K562 (cell line): ENCODE measurements around the gene MAGEL2. TPM values are rescaled to one million over a fixed set of nuclear protein-coding genes. Genes with fewer than 3 reads are reported as not detected.

Source experiments
- CBFA2T2 ChIP-seq: fragments of 450-650 bp; conservative IDR thresholded peaks from 2 replicates; pipeline ENCODE4 v1.6.1; 2017; ENCODE audit warnings: mild to moderate bottlenecking
- KHSRP ChIP-seq: fragments of 450-650 bp; IDR thresholded peaks from 2 replicates; pipeline ENCODE4 v1.6.1; 2017
- RAD51 ChIP-seq: fragments of 450-650 bp; IDR thresholded peaks from 2 replicates; pipeline ENCODE4 v1.7.1; 2016; ENCODE audit warnings: low read depth, mild to moderate bottlenecking, borderline replicate concordance
- RBM25 ChIP-seq: fragments of 200-400 bp; formaldehyde crosslinking; IDR thresholded peaks from 2 replicates; pipeline ENCODE4 v1.6.1; 2018; ENCODE audit warnings: low read length, low read depth, moderate library complexity; ENCODE audit not compliant: severe bottlenecking
- SMARCC2 ChIP-seq: fragments of 450-650 bp; IDR thresholded peaks from 2 replicates; pipeline ENCODE4 v1.6.1; 2017; ENCODE audit warnings: antibody characterized with exemption, moderate library complexity, mild to moderate bottlenecking, low read depth
- ZNF347 ChIP-seq: fragments of 450-650 bp; formaldehyde crosslinking; IDR thresholded peaks from 2 replicates; pipeline ENCODE4 v1.4.0; 2020; ENCODE audit warnings: low read depth, mild to moderate bottlenecking, moderate library complexity
- ZNF384 ChIP-seq: IDR thresholded peaks from 2 replicates; pipeline ENCODE4 v1.6.1; 2012; ENCODE audit warnings: low read depth, low read length, improper control_type of control experiment
- polyA plus RNA-seq, 8 experiments: library from polyadenylated mRNA; depleted of rRNA in 4 of 8; stranded (reverse) in 5 of 8; unstranded in 3 of 8; fragments of >200 nt; fragmentation: Nextera tagmentation in 2 of 8; fragmentation: Illumina TruSeq in 1 of 8; extraction: Ambion mirVana in 2 of 8; extraction: Trizol in 1 of 8; gene quantifications; 2 replicates each; pipeline versions ENCODE4 v1.2.1 to v1.2.3, GENCODE V29; 2011 to 2014; ENCODE audit warnings: inconsistent platforms in 1 of 8, missing spikeins in 1 of 8
- total RNA-seq, 7 experiments: library from RNA; depleted of rRNA in 6 of 7; stranded (reverse); fragments of >200 nt in 6 of 7; fragmentation: Illumina TruSeq in 2 of 7; extraction: Trizol in 2 of 7; gene quantifications; 2 replicates each; pipeline versions ENCODE4 v1.2.1 to v1.2.3, GENCODE V29; 2011 to 2021; ENCODE audit warnings: low replicate concordance in 1 of 7
- TF ChIP-seq, protein P1 (sequence below): fragments of 450-650 bp; conservative IDR thresholded peaks from 2 replicates; pipeline ENCODE4 v1.6.1; 2016; ENCODE audit warnings: missing genetic modification characterization, low read depth, mild to moderate bottlenecking, missing compliant biosample characterization, moderate library complexity
- TF ChIP-seq, protein P2 (sequence below): sonication (generic); formaldehyde crosslinking; IDR thresholded peaks from 2 replicates; pipeline ENCODE4 v1.8.0; 2023; ENCODE audit warnings: mild to moderate bottlenecking, missing genetic modification reagents

Gene MAGEL2
- total and polyA plus RNA-seq, 9 of the 15 experiments (the other 6 are each of a cell fraction or from before 2014, with no cell fraction given) = not detected

DNA sequence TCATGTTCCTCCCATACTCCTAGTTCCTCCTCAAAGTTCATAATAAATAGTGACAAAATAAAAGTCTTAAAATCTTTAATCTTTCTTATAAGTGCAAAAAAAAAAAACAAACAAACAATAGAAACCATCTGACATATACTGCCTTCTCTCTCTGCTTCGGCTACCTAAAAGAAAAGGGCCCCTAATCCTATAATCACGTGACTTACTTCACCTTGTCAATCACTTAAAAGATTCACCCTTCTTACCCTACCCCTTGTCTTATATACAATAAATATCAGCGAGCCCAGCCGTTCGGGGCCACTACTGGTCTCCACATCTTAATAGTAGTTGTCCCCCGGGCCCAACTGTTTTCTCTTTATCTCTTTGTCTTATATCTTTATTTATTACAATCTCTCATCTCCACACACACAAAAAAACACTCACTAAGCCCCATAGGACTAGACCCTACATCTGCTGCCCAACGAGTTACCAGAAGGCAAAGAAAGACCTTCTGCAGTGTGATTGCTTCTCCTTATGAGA lies 53.4 kb downstream of the MAGEL2 start (continued):
- TF ChIP-seq, protein P1, sequence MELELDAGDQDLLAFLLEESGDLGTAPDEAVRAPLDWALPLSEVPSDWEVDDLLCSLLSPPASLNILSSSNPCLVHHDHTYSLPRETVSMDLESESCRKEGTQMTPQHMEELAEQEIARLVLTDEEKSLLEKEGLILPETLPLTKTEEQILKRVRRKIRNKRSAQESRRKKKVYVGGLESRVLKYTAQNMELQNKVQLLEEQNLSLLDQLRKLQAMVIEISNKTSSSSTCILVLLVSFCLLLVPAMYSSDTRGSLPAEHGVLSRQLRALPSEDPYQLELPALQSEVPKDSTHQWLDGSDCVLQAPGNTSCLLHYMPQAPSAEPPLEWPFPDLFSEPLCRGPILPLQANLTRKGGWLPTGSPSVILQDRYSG (tag) = no peak
- TF ChIP-seq RBM25 (no peak), KHSRP (no peak), ZNF347 (no peak), RAD51 (peak; percentile 63; the same call in 1 of the 2 replicates), CBFA2T2 (0 out of 2 replicates have a peak, but pooled peaks have one; percentile 12), ZNF384 (no peak), SMARCC2 (no peak)
- TF ChIP-seq, protein P2, sequence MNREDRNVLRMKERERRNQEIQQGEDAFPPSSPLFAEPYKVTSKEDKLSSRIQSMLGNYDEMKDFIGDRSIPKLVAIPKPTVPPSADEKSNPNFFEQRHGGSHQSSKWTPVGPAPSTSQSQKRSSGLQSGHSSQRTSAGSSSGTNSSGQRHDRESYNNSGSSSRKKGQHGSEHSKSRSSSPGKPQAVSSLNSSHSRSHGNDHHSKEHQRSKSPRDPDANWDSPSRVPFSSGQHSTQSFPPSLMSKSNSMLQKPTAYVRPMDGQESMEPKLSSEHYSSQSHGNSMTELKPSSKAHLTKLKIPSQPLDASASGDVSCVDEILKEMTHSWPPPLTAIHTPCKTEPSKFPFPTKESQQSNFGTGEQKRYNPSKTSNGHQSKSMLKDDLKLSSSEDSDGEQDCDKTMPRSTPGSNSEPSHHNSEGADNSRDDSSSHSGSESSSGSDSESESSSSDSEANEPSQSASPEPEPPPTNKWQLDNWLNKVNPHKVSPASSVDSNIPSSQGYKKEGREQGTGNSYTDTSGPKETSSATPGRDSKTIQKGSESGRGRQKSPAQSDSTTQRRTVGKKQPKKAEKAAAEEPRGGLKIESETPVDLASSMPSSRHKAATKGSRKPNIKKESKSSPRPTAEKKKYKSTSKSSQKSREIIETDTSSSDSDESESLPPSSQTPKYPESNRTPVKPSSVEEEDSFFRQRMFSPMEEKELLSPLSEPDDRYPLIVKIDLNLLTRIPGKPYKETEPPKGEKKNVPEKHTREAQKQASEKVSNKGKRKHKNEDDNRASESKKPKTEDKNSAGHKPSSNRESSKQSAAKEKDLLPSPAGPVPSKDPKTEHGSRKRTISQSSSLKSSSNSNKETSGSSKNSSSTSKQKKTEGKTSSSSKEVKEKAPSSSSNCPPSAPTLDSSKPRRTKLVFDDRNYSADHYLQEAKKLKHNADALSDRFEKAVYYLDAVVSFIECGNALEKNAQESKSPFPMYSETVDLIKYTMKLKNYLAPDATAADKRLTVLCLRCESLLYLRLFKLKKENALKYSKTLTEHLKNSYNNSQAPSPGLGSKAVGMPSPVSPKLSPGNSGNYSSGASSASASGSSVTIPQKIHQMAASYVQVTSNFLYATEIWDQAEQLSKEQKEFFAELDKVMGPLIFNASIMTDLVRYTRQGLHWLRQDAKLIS (CRISPR knock-in tag) = no peak

Other genes with a start within 250 kb of the MAGEL2 start
- not detected in 2 replicates for gene GOLGA6L2, start 200.6 kb downstream of the MAGEL2 start, total RNA-seq (2014; rRNA removed)
- gene GOLGA6L2, start 200.6 kb downstream of the MAGEL2 start, total RNA-seq (2014; rRNA removed; fragmentation: Illumina TruSeq; extraction: Trizol) = not detected in 2 replicates
- not detected in 2 replicates for gene GOLGA6L2, start 200.6 kb downstream of the MAGEL2 start, total RNA-seq (2015; rRNA removed; fragmentation: Illumina TruSeq; extraction: Trizol)
- not detected in 2 replicates for gene GOLGA6L2, start 200.6 kb downstream of the MAGEL2 start, total RNA-seq (2021)
- gene GOLGA6L2, start 200.6 kb downstream of the MAGEL2 start, polyA plus RNA-seq (2011; rRNA removed) = not detected in 2 replicates
- not detected in 2 replicates for gene GOLGA6L2, start 200.6 kb downstream of the MAGEL2 start, polyA plus RNA-seq (2014; fragmentation: Illumina TruSeq; extraction: Trizol)
- not detected for gene GOLGA6L2, start 200.6 kb downstream of the MAGEL2 start, polyA plus RNA-seq (2014; fragmentation: Nextera tagmentation; extraction: Ambion mirVana)
- gene GOLGA6L2, start 200.6 kb downstream of the MAGEL2 start, polyA plus RNA-seq (2014; rRNA removed) = not detected in 2 replicates
- 33.4 and 37.8 TPM in 2 replicates for gene MKRN3, start 82.2 kb downstream of the MAGEL2 start, total RNA-seq (2014; rRNA removed)
- 21.4 and 25.1 TPM in 2 replicates for gene MKRN3, start 82.2 kb downstream of the MAGEL2 start, total RNA-seq (2014; rRNA removed; fragmentation: Illumina TruSeq; extraction: Trizol)
- gene MKRN3, start 82.2 kb downstream of the MAGEL2 start, total RNA-seq (2015; rRNA removed; fragmentation: Illumina TruSeq; extraction: Trizol) = 29.9 and 31.1 TPM in 2 replicates
- 26.0 and 26.2 TPM in 2 replicates for gene MKRN3, start 82.2 kb downstream of the MAGEL2 start, total RNA-seq (2021)
- gene MKRN3, start 82.2 kb downstream of the MAGEL2 start, polyA plus RNA-seq (2011; rRNA removed) = 22.4 and 22.5 TPM in 2 replicates
- 15.8 and 19.1 TPM in 2 replicates for gene MKRN3, start 82.2 kb downstream of the MAGEL2 start, polyA plus RNA-seq (2014; fragmentation: Illumina TruSeq; extraction: Trizol)
- 1 to 10 TPM; 6.5 to 7.8 TPM for gene MKRN3, start 82.2 kb downstream of the MAGEL2 start, polyA plus RNA-seq (2014; fragmentation: Nextera tagmentation; extraction: Ambion mirVana)
- 23.6 and 25.2 TPM in 2 replicates for gene MKRN3, start 82.2 kb downstream of the MAGEL2 start, polyA plus RNA-seq (2014; rRNA removed)
- 5.7 and 6.0 TPM in 2 replicates for gene NDN, start 39.4 kb upstream of the MAGEL2 start, total RNA-seq (2014; rRNA removed)
- gene NDN, start 39.4 kb upstream of the MAGEL2 start, total RNA-seq (2014; rRNA removed; fragmentation: Illumina TruSeq; extraction: Trizol) = 0.93 and 1.2 TPM in 2 replicates
- gene NDN, start 39.4 kb upstream of the MAGEL2 start, total RNA-seq (2015; rRNA removed; fragmentation: Illumina TruSeq; extraction: Trizol) = 2.6 and 3.1 TPM in 2 replicates
- gene NDN, start 39.4 kb upstream of the MAGEL2 start, total RNA-seq (2021) = 3.1 and 3.8 TPM in 2 replicates
- gene NDN, start 39.4 kb upstream of the MAGEL2 start, polyA plus RNA-seq (2011; rRNA removed) = 0.14 and 2.1 TPM in 2 replicates
- 1.3 and 1.7 TPM in 2 replicates for gene NDN, start 39.4 kb upstream of the MAGEL2 start, polyA plus RNA-seq (2014; fragmentation: Illumina TruSeq; extraction: Trizol)
- gene NDN, start 39.4 kb upstream of the MAGEL2 start, polyA plus RNA-seq (2014; fragmentation: Nextera tagmentation; extraction: Ambion mirVana) = under 1 TPM; 0.52 to 0.69 TPM
- 2.4 and 3.6 TPM in 2 replicates for gene NDN, start 39.4 kb upstream of the MAGEL2 start, polyA plus RNA-seq (2014; rRNA removed)